MCF 10A (cell line): Measurements from ENCODE around the gene MYH6. TPM values are rescaled to one million over a fixed set of nuclear protein-coding genes. Genes with fewer than 3 reads are reported as not detected.

ENCODE experiments used
- BruUV-seq: library from RNA; stranded (reverse); fragments of 400-500 nt; replicated peaks from 2 replicates; lab custom pipeline; 2021; lab: Mats Ljungman, UMichigan
- CTCF ChIA-PET: fragments of 300-600 bp; sonication (Branson Sonifier 250); formaldehyde crosslinking; extraction: SDS; loops from one replicate; lab custom pipeline; 2021; ENCODE audit warnings: antibody characterized with exemption, inconsistent platforms; lab: Yijun Ruan, JAX
- POLR2A ChIA-PET: fragments of 300-600, 350-650 bp; sonication (Branson Sonifier 250); formaldehyde crosslinking; extraction: SDS; loops from one replicate; lab custom pipeline; 2020; ENCODE audit warnings: antibody characterized with exemption, inconsistent platforms; lab: Yijun Ruan, JAX
- DNase-seq: peaks from one replicate; pipeline ENCODE4 v3.0.0-alpha.2; 2018; ENCODE audit not compliant: unreplicated experiment
- H3K27ac Mint-ChIP-seq: one replicate; pipeline ENCODE4 v1.8.0; 2022; ENCODE audit warnings: mild to moderate bottlenecking, low read depth, mixed read lengths; ENCODE audit not compliant: unreplicated experiment
- H3K27me3 Mint-ChIP-seq: one replicate; pipeline ENCODE4 v1.8.0; 2022; ENCODE audit warnings: mixed read lengths; ENCODE audit not compliant: insufficient read depth, unreplicated experiment
- H3K36me3 Mint-ChIP-seq: one replicate; pipeline ENCODE4 v1.8.0; 2022; ENCODE audit warnings: mild to moderate bottlenecking, moderate library complexity, mixed read lengths; ENCODE audit not compliant: insufficient read depth, unreplicated experiment
- H3K4me1 Mint-ChIP-seq: one replicate; pipeline ENCODE4 v1.8.0; 2022; ENCODE audit warnings: mixed read lengths; ENCODE audit not compliant: insufficient read depth, unreplicated experiment
- H3K4me3 Mint-ChIP-seq: one replicate; pipeline ENCODE4 v1.8.0; 2022; ENCODE audit warnings: mild to moderate bottlenecking, moderate library complexity, mixed read lengths; ENCODE audit not compliant: unreplicated experiment
- H3K9me3 Mint-ChIP-seq: one replicate; pipeline ENCODE4 v1.8.0; 2022; ENCODE audit warnings: mixed read lengths; ENCODE audit not compliant: unreplicated experiment
- intact Hi-C: fragments of 100-400 bp; cut with micrococcal nuclease; formaldehyde crosslinking; loops from 2 replicates; pipeline ENCODE4 v1.14.1; 2022
- total RNA-seq: library from RNA; stranded (reverse); gene quantifications from 2 replicates; pipeline ENCODE4 v1.2.3, GENCODE V29; 2022
- TF ChIP-seq, protein P1 (sequence below): fragments of 200-600 bp; IDR thresholded peaks from one replicate; pipeline ENCODE4 v1.8.0; 2022; ENCODE audit warnings: antibody characterized with exemption, mild to moderate bottlenecking; ENCODE audit not compliant: unreplicated experiment

Gene MYH6
- total RNA-seq, 1 experiment from 2014 or later: not detected

DNA sequence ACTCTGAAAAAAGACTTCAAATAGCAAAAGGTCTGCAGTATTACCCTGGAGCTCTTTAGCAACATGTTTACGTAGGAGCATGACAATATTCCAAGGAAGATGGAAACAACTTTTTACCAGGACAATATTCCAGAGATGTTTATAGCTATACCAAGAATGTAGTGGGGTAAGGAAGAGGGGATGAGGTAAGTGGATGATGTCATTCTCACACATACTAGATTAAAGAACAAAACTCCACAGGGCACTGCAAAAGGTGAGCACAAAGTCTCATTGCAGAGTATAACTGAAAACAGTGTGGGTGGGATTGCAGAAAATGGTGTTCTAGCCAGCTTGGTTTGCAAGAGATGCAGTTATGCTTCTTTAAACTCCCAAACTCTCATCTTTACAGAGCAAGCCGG lies 22.8 kb downstream of the MYH6 start:
- no peaks in the 10 kb centered on the region for H3K4me1 Mint-ChIP-seq
- no peak overlapping the region for H3K27ac Mint-ChIP-seq
- no peaks in the 10 kb centered on the region for H3K9me3 Mint-ChIP-seq
- no peak overlapping the region for H3K4me3 Mint-ChIP-seq
- no TSS peak for BruUV-seq
- POLR2A ChIA-PET: no interaction called here
- no peak for DNase-seq
- intact Hi-C loops: no loop called here
- peaks cover 91% of the 10 kb centered on the region for H3K27me3 Mint-ChIP-seq
- CTCF ChIA-PET: interaction anchor here (0.8 to 2.1 kb wide), 3 partner anchors 9 to 121 kb away, joined by 3 to 6 read pairs (median 4); partner anchors contain the start of genes CMTM5 and IL25
- no peaks in the 10 kb centered on the region for H3K36me3 Mint-ChIP-seq
- TF ChIP-seq, protein P1, sequence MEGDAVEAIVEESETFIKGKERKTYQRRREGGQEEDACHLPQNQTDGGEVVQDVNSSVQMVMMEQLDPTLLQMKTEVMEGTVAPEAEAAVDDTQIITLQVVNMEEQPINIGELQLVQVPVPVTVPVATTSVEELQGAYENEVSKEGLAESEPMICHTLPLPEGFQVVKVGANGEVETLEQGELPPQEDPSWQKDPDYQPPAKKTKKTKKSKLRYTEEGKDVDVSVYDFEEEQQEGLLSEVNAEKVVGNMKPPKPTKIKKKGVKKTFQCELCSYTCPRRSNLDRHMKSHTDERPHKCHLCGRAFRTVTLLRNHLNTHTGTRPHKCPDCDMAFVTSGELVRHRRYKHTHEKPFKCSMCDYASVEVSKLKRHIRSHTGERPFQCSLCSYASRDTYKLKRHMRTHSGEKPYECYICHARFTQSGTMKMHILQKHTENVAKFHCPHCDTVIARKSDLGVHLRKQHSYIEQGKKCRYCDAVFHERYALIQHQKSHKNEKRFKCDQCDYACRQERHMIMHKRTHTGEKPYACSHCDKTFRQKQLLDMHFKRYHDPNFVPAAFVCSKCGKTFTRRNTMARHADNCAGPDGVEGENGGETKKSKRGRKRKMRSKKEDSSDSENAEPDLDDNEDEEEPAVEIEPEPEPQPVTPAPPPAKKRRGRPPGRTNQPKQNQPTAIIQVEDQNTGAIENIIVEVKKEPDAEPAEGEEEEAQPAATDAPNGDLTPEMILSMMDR: no peak

DNA sequence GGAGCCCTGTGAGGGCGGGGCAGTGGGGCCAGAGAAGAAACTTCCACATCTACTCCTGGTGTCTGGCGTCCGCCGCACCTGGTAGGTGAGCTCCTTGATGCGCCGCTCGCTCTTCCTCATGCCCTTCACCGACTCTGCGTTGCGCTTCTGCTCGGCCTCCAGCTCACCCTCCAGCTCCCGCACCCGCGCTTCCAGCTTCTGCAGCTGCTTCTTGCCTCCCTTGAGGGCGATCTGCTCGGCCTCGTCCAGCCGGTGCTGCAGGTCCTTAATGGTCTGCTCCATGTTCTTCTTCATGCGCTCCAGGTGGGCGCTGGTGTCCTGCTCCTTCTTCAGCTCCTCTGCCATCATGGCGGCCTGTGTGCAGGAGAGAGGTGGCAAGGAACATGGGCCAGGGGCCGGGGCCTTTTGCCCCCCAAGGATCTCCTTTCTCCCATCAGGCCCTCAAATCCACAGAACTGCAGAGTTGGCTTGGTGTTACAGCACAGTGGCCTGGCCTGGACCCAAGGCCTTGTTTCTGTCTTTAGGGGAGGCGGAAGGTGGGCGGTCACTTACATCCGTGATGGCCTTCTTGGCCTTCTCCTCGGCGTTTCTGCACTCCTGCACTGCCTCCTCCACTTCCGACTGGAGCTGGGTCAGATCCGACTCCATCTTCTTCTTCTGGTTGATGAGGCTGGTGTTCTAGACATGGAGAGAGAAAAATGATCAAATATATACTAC lies 23.6 kb downstream of the MYH6 start:
- ChIA-PET CTCF (interaction anchor here (0.6 to 0.8 kb wide), 2 partner anchors 12 to 21 kb away, joined by 3 read pairs; partner anchors contain the start of gene IL25), POLR2A (no interaction called here)
- intact Hi-C loops: loop anchor here (5.0 kb wide), 1 partner anchor 267 kb away; the partner anchor contains the start of gene CEBPE
- no peaks in the 10 kb centered on the region for H3K9me3 Mint-ChIP-seq
- no peak overlapping the region for H3K4me3 Mint-ChIP-seq
- H3K27ac Mint-ChIP-seq: no peak overlapping the region
- TF ChIP-seq, protein P1: no peak
- no peaks in the 10 kb centered on the region for H3K4me1 Mint-ChIP-seq
- no peak for DNase-seq
- H3K36me3 Mint-ChIP-seq: no peaks in the 10 kb centered on the region
- H3K27me3 Mint-ChIP-seq: peaks cover 90% of the 10 kb centered on the region
- BruUV-seq: no TSS peak

DNA sequence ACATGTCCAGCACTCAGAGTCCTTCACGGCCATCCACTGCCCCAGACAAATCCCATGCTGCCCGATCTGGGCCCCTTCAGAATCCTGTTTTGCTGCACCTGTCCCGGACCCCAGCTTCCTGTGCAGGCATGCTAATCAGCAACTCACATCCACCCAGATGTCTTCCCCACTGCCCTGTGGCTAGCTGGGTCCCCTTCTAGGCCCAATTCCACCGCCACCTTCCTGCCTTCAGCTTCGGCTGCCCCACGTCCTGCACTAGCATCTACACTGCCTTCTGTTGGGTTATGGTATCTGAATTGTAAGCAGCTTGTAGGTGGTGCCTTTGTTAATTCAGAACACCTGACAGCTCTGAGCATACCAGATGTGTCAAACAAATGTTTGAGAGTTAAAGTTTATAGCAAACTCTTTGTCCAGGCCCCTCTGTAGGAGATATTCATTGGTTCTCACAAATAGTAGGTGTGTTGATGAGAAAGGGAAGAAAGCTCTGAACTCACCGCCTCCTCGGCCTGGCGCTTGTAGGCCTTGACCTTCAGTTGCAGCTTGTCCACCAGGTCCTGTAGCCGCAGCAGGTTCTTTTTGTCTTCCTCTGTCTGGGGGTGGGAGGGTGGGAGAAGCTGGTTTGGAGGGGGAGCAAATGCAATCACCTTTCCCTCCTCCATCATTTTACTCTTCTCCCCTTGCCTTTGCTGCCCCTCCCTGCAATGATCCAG lies 25.2 kb downstream of the MYH6 start:
- ChIA-PET POLR2A (interaction anchor here (1.2 kb wide), 1 partner anchor 56 kb away, joined by 3 read pairs; no protein-coding TSS in a partner anchor), CTCF (interaction anchor here (0.6 to 5.4 kb wide), 4 partner anchors 11 to 97 kb away, joined by 3 to 62 read pairs (median 3); no protein-coding TSS in a partner anchor)
- H3K9me3 Mint-ChIP-seq: no peaks in the 10 kb centered on the region
- DNase-seq: no peak
- intact Hi-C loops: loop anchor here (5.0 kb wide), 1 partner anchor 266 kb away; the partner anchor contains the start of gene CEBPE
- no peaks in the 10 kb centered on the region for H3K4me1 Mint-ChIP-seq
- H3K27ac Mint-ChIP-seq: no peak overlapping the region
- H3K27me3 Mint-ChIP-seq: peaks cover 85% of the 10 kb centered on the region
- TF ChIP-seq, protein P1: no peak
- H3K36me3 Mint-ChIP-seq: no peaks in the 10 kb centered on the region
- BruUV-seq: no TSS peak
- no peak overlapping the region for H3K4me3 Mint-ChIP-seq

DNA sequence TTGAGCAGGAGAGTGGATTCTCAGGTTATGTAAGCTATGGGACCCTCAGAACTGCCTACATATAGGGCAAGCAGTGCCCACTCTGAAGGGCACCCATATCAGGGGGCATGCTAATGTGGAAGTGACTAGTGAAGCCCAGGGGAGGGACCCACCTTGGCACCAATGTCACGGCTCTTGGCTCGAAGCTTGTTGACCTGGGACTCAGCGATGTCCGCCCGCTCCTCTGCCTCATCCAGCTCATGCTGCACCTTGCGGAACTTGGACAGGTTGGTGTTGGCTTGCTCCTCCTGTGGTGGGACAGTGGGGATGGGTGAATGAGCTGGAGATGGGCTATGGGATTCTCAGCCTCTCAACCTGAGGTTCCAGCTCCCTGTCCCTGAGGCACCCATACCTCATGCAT lies 25.8 kb downstream of the MYH6 start:
- ChIA-PET CTCF (interaction anchor here (0.6 to 5.4 kb wide), 5 partner anchors 11 to 536 kb away, joined by 3 to 62 read pairs (median 3); no protein-coding TSS in a partner anchor), POLR2A (interaction anchor here (1.2 kb wide), 1 partner anchor 55 kb away, joined by 3 read pairs; no protein-coding TSS in a partner anchor)
- TF ChIP-seq, protein P1: no peak
- Mint-ChIP-seq H3K9me3 (no peaks in the 10 kb centered on the region), H3K36me3 (no peaks in the 10 kb centered on the region), H3K27me3 (peaks cover 85% of the 10 kb centered on the region), H3K27ac (no peak overlapping the region), H3K4me1 (no peaks in the 10 kb centered on the region), H3K4me3 (no peak overlapping the region)
- BruUV-seq: no TSS peak
- intact Hi-C loops: loop anchor here (5.0 kb wide), 1 partner anchor 265 kb away; the partner anchor contains the start of gene CEBPE
- no peak for DNase-seq
